Limb (tissue), 2 donors: ENCODE measurements around the gene SPACA4.

Source experiments
- DNase-seq, 2 donors: peaks; one replicate each; pipeline ENCODE4 v3.0.0-alpha.2; 2016; ENCODE audit errors: extremely low spot score in 2 of 2

Gene SPACA4

DNA sequence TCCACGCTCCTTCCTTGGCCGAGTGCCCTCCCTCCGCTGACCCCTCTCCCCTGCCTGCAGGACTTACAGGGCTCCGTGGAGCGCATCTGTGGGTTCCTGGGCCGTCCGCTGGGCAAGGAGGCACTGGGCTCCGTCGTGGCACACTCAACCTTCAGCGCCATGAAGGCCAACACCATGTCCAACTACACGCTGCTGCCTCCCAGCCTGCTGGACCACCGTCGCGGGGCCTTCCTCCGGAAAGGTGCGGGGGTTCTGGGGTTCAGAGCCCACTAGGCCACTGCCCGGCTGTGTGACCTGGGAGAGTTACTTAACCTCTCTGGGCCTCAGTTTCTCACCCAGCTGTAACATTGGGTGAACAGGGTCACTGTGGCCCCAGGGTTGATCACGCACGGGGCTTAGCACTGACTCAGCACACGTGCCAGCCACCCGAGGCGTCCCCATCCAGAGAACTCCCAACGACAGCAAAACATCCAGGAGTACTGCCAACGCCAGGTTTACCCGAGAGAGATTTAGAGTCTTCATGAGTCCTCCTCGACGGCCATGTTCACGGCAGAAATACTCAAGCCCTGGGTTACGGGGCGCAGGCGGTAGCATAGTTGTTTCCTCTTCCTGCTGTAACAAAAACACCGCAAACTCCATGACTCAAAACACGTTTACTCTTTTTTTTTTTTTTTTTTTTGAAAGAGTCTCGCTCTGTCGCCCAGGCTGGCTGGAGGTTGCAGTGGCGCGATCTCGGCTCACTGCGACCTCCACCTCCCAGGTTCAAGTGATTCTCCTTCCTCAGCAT, 9.7 kb upstream of the SPACA4 start:
- DNase-seq, result no peak

DNA sequence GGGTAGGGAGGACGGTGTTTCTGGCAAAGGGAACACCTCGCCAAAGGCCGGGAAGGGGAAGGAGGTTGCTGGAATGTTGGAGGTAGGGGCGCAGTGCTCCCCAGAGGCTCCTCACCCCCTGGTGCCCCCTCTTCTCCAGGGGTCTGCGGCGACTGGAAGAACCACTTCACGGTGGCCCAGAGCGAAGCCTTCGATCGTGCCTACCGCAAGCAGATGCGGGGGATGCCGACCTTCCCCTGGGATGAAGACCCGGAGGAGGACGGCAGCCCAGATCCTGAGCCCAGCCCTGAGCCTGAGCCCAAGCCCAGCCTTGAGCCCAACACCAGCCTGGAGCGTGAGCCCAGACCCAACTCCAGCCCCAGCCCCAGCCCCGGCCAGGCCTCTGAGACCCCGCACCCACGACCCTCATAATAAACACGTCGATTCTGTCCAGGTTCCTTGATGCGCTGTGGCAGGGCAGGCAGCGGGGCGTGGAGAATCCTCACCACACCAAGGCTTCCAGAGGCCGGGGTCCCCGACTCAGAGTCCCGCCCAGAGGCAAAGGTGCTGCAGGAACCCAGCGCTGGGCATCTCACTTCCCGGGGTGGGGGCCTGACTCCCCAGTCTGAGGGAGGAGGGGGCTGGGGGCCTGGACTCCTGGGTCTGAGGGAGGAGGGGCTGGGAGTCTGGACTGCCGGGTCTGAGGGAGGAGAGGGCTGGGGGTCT, 7.4 kb upstream of the SPACA4 start:
- no peak for DNase-seq

DNA sequence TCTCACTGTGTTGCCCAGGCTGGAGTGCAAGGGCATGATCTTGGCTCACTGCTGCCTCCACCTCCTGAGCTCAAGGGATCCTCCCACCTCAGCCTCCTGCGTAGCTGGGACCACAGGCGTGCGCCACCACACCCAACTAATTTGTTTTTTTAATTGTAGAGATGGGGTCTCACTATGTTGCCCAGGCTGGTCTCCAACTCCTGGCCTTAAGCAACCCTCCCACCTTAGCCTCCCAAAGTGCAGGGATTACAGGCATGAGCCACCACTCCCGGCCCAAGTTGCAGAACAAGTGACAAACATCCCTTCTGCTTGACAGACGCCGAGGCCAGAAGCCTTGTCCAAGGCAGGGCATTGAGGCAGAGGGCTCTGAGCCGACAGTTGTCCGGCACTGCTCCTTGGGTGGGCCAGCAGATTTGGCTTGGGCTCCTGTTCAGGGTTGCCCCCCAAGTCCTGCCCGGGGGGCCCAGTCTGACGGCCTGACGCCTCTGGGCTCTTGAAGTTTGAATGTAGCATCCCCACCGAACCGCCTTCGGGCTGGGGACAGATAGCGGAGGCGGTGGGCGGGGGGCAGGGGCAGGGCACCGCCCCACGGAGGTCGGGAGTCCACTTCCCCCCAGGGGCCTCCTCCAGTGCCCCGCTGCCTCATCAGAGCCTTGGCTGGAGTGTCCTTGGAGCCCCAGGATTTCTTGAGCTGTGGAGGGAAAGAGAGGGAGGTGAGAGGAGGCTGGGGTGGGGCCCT, 5.7 kb upstream of the SPACA4 start:
- DNase-seq, result no peak

DNA sequence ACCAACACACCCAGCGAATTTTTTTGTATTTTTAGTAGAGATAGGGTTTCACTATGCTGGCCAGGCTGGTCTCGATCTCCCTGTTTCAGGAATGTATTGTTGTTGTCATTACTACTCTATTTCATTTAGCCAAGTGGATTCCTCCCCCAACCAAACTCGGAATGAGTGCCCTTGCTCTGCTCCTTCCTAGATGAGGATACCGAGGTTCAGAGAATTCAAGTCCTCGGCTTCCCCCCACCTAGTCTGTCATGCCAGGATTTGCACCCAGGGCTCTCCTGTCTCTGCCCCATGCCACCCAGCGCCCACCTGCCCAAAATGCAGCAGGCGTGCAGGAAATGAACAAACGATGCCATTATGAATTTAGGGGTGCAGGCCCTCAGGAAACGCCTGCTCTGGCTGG, 3.5 kb upstream of the SPACA4 start:
- DNase-seq, result no peak

DNA sequence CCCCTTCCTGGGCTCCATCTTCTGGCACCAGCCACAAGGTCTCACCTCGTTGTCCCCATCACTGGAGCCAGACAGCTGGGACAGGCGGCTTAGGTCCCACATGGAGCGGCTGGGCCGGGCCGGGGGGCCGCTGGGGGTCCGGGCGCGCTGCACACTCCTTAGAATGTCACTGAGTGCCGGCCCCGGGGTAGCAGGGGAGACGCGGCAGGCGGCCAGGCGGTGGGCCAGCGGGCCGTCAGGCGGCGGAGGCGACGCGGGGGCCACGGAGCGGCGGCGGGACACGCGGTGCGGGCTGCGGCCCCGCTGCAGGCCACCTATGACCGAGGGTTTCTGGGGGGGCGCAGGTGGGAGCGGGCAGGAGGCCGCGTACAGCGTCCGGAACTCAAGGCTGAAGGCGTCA, 3.1 kb upstream of the SPACA4 start:
- no peak for DNase-seq

DNA sequence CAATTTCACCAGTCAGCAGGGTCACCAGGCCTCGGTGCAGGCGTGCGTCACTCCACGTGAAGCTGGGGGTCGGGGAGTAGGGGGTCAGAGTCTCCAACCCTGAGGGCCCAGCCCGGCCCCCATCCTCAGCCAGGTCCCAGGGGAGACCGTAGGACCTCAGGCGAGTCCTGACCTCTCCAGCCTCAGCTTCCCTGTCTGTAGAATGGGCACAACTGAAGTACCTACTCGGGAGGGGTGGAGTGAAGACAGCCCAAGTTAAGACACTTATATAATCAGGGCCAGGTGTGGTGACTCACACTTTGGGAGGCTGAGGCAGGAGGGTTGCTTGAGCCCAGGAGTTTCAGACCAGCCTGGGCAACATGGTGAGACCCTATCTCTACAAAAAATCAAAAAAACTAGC, 2.7 kb upstream of the SPACA4 start:
- no peak for DNase-seq

DNA sequence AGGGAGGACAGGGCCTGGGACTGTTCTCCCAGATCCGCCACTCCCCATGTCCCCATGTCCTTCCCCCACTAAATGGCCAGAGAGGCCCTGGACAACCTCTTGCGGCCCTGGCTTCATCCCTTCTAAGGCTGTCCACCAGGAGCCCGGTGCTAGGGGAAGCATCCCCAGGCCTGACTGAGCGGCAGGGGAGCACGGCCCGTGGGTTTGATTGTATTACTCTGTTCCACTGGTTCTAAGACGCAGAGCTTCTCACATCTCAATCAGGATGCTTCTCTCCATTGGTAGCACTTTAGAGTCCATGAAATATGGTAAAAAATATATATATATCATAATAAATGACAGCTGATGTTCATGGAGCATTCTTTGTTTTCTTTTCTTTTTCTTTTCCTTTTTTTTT, 815 bp downstream of the SPACA4 start:
- DNase-seq, result no peak

DNA sequence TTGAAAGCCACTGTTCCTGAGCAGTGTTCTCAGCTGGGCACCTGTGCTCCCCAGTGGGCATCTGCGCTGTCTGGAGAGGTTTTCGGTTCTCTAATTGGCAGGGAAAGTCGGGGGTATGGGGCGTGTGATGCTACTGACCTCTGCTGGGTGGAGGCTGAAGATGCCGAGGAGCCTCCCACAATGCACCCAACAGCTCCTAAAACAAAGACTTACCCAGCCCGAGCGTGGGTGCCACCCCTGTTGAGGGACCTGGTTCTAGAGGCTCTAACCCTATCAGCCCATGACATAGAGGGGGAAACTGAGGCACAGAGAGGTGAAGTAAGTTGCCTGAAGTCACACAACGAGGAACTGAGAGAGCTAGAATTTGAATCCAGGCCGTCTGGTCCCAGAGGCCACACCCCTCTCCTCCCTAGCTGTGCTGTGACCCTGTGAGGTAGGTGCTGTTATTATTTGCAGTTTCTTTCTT, 2.3 kb downstream of the SPACA4 start:
- DNase-seq, result no peak

DNA sequence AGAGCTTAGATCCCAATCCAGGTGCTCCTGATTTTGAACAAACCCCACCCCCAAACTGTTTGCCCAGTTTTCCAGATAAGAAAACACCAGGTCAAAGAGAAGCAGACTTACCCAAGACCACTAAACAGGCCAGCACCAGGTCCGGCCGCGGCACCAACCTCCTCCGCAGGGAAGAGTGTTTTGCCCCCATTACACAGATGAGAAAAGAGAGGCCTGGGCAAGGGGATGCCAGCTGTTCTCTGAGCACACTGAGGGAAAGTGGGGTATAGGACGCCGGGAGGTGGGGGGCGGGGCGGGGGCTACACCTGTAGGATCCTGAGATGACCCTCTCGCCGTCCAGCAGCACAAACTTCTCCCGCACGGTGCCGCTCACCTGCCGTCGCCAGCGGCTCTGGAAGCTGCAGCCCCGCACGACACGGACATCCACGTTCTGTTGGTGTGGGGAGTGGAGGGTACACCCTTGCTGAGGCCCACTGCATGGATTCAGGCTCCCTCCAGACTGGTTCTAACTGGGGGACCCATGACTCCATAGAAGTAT, 3.1 kb downstream of the SPACA4 start:
- no peak for DNase-seq

DNA sequence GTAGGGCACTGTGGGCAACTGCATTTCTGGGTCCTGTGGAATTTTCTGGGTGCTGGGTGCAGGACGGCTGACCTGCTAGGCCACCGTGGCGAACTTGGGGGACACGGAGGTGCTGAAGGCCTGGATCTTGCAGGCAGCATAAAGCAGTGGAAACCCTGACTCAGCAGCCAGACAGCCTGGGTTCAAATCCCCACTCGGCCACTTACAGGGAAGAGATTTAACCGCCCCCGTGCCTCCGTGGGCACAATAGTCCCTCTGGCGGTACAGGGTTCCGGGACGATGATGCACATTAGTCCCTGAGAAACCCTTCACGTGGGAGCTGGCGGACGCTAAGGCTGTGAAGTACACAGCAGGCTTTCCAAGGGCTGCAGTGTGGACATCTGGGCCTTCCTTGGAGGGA, 5.3 kb downstream of the SPACA4 start:
- no peak for DNase-seq

DNA sequence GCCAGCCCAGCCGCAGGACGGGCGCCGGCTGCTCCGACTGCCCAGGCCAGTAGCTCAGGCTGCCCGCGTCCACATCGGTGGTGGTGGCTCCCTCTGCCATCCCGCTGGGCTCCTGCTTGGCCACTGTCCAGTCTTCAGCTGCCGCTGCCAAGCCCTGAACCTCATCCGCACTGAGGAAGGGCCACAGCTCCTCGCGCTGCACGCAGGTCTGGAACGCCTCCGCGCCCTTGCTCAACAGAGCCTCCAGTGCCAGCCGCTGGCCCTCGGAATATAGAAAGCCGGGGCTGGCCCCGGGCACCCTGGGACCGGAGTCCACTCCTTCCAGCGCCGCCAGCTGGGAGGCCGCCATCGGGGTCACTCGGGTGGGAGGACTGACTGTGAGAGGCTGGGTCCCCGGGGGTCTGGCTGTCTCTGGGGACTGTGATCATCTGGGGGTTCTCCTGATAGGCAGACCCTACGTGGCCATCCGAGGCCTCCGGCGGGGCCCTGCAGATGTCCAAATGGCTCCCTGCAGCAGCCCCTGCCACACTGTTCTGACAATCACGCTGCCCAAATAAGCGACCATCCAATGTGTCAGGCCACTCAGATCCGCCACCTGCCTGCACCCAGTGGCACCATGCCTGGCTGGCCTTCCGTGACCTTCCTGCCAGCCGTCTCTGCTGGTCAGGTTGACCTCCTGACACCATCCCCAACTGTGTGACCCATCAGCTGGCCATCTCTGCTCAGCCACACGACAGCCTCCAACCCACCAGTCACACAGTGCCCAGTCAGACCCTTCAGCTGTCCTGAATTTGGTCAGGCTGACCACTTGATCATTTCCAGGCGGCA, 6.7 kb downstream of the SPACA4 start:
- peak in 1 of 2 donors; percentile 40 for DNase-seq

DNA sequence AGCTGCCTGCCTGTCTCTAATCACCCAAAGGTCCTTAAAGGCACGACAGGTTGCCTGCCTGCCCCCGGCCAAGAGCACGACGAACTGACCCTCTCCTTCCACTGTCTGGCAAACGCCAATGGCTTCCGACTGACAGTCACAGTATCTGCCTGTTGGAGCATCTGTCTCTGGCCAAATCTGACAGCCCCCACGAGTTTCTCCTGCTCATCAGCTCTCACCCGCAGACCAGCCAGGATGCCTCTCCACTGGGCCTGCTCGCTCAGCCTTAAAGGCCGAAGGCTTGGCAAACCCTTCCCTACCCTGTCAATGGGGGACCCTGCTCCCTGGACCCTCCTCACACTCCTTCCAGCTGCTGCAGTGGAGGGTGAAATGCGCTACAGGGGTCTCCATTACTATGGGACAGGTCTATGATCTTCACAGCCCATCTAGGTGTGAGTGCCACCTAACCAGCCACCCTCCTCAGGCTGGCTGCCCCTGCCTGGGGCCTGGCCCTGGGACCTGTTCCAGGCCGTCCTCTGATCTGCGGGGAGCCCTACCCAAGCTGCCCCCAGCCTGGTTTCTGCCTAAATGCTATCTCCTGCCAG, 7.4 kb downstream of the SPACA4 start:
- no peak for DNase-seq

DNA sequence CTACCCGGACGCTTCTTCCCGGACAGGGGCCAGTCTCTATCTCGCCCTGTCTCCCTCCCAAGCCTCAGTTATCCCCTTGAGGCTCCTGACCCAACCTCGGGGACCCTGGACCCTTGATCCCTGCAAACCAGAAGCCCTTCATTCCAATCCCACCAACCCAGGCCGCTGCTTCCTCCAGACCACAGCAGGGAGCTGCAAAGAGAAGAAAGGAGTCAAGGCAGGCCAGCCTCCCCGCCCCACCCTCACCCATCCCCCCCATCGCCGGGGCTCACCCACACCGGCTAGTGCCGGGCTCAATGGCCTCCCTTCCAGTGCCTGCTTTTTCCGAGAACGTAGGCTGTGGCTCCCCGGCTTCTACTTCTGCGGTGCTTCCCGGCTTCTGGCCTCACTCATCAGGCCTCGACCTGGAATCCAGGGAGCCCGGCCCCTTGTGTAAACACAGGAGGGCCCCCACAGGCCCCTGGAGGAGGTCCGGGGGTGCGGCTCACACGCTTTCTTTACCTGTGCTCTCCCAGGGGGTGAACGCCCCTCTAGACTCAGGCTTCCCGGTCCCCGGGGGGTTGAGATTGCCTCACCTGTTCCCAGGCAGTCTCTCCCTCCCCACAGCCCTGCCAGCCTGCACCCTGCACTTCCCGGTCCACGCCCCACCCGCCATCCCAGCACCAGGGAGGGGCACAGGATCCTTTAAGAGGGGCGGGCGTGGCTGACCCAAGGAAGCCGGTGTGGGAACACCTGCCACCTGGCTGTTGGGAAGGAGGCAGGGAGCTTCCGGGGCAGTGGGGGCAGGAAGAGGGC, 8.1 kb downstream of the SPACA4 start, which contains the start of gene FAM83E:
TSS of gene FAM83E (minus strand) at position 641 of the 795 bp plus-strand sequence. CDS start 1,704 bp downstream, outside the sequence.
- peak in 1 of 2 donors; percentile 49 for DNase-seq

DNA sequence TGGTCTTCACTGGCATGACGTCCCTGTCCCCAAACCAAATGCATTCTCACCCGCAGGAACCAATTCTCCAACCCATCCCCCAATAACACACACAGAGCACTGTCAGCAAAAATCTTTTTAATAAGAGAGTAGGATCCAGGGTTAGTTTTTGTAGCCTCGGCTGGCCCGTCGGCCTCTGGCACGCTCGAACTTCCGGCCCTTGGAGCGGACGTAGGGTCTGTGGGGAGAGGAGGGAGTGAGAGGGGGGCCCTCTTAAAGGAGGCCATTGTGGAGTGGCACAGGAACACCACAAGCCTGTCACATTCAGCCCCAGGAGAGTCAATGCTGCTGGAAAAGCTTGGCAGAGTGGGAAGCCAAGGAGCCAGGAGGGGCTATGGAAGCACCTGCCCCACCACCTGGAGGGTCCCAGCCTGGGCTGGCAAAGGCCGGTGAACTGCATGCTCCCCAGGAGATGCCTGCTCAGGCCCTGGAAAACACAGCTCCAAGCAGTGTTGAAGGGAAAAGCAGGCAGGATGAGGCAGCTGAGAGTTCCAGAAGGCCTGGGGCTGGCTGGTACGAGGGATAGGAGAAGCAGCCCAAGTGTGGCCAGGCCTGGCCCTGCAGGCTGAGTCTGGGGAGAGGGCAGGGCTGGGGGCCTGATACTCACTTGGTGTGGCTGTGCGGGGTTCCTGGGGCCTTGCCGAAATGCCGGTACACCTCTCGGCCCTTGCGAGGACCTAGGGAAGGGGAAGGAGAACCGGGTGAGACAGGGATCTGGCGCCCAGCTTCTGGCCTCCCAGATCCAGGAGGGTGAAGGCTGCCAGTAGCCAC, 8.9 kb downstream of the SPACA4 start:
- peak in 1 of 2 donors; percentile 34 for DNase-seq

DNA sequence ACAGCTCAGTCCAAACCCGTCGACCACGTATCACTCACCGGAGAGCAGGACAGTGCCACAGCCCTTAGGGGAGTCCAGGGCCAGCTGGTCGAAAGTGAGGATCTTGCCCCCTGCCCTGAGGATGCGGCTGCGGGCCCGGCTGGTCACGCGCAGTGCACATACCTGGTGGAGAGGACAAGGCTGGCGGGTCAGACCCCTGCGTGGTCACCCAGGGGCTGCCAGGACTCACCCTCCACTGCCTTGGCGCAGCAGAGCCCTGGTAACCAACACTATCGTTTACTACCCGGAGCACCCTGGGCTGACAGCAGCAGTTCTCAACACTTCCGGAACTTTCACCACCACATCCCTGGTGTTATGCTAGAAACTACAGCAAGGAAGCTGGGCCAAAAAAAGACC, 9.5 kb downstream of the SPACA4 start:
- peak in 1 of 2 donors; percentile 33 for DNase-seq

DNA sequence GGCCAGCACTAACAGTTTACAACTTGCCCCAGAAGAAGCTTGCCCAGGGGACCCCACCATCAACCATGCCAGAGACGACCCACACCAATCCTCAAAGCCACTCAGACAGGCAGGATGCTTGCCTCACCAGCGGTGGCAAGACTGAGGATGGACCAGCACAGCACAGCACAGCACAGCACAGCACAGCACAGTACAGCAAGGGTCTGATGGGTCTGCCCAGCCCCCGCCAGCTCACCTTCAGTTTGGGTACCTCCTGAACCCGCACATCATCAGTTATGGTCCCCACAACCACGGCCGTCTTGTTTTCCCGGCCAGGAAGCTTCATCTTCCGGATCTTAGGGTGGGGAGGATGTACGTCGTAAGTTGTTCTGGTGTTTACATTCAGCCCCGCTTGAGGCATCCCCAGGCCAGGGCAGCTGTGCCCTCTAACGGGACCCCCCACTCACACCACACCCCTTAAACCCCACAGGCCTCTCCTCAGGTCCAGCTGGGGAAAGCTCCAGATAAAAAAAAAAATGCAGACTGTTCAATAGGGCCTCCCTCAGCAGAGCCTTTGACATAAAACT, 10.0 kb downstream of the SPACA4 start:
- DNase-seq, result peak in 1 of 2 donors; percentile 22

DNA sequence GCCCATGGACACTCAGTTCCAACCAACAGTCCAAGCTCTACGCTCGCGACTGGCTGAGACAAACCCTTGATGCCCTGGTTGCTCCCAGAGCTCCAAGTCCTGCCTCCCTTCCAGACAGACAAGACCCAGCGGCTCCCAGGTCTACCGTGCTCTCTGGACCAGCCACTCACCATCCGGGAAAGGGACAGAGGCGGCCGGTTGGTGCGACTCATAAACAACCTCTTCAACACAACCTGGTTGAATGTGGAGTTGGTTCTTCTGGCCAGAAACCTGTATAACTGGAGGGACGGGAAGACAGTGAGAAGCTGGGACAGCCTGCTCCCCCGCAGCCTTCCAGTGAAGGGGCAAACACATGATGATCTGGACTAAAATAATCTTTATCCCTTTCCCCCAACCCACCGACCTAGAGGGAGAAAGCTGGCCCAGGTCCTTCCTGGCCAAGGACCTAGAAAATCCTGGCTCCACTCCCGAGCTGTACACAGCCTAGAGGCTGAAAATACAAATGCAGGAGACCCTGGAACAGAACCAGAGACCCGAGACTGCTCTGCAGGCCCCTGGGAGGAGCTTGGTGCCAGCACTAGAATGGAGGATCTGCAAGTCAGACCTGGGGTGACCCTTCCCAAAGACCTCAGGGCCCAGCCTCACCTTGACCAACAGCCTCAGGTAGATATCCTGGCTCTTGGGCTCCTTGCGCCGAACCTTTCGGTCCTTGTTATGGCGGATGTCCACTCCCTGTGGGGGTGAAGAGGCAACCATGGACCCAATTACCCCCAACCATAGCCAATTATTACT, 10.8 kb downstream of the SPACA4 start:
- DNase-seq, result peak in 1 of 2 donors; percentile 33
